ENCODE results near the gene RIPOR3.
"Not testable (repeated sequence)": the region's sequence is repeated elsewhere in the genome, so short reads cannot be mapped to it uniquely, and the experiment has no call there.

Gene RIPOR3

DNA sequence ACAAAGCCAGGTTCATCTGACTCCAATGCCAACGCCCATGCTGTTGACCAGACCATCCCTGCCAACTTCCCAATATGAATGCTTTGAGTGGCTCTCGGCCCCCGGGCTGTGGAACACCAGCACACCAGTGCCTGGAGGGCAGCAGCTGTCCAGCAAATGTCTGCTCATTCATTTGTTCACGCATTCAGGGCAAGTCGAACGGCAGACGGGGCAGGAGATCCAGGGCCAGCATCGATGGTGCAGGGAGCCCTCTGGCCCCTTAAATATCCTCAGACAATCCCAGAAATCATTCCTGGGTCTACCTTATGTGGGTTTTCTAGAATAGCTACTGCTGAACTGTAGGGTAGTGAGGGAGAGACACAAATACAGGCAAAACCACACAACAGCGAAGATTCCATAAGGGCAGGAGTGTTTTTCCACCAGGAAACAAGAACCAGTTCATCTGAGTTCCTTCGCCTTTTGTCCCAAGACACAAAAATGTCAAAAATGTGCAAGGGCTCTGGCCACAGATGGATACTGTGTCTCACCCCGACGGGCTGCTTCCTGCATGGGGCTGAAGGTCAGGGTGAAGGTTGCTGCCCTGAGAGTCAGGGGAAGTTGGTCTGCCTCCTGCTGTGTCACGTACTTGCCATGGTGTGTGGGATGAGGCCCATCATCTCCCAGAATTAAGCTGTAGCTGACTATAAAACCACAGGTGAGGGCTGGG, 15.5 kb downstream of the RIPOR3 start:
- H2AFZ ChIP-seq (ENCODE audit: low read length, unreplicated experiment), result no peak overlapping the region

DNA sequence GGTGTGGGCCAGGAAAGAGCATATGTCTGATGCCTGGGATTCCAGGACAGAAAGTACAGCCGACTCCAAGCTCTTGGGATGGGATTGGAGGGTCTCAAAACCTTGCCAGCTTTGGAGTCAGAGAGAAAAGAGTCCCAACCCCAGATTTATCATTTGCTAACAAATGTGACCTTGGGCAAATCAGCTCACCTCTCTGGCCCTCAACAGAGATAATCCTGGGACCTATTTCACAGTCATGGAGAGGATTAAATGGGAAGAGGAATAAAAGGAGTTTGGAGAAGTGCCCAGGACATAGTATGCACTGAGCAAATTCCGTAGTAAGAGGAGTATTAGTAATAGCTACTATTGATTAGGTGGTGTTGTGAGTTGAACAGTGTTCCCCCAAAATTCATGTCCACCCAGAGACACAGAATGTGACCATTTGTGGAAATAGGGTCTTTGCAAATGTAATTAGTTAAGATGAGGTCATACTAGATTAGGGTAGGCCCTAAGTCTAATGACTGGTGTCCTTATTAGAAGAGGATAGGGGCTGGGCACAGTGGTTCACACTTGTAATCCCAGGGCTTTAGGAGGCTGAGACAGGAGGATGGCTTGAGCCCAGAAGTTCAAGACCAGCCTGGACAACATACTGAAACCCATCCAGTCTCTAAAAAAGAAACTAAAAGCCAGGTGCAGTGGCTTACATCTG, 17.1 kb downstream of the RIPOR3 start:
- Histone ChIP-seq H3K27ac (ENCODE audit: low read depth, low read length) (no peak overlapping the region), H3K4me1 (ENCODE audit: control insufficient read depth, insufficient read depth, low read length, unreplicated experiment) (no peaks in the 10 kb centered on the region), H3K79me2 (ENCODE audit: control insufficient read depth, insufficient read depth, low read length, unreplicated experiment) (no peaks in the 10 kb centered on the region), H3K27me3 (ENCODE audit: insufficient read depth, low read length) (no peaks in the 10 kb centered on the region), H2AFZ (ENCODE audit: low read length, unreplicated experiment) (no peak overlapping the region), H3K4me3 (ENCODE audit: low read depth, low read length) (no peak overlapping the region), H3K36me3 (ENCODE audit: insufficient read depth, low read length) (no peaks in the 10 kb centered on the region)

More for the DNA sequence above, 15.5 kb downstream of the RIPOR3 start:
- Histone ChIP-seq H3K27me3 (ENCODE audit: insufficient read depth, low read length) (no peaks in the 10 kb centered on the region), H3K4me3 (ENCODE audit: low read depth, low read length) (no peak overlapping the region), H3K36me3 (ENCODE audit: insufficient read depth, low read length) (no peaks in the 10 kb centered on the region), H3K4me1 (ENCODE audit: control insufficient read depth, insufficient read depth, low read length, unreplicated experiment) (no peaks in the 10 kb centered on the region), H3K79me2 (ENCODE audit: control insufficient read depth, insufficient read depth, low read length, unreplicated experiment) (no peaks in the 10 kb centered on the region), H3K27ac (ENCODE audit: low read depth, low read length) (no peak overlapping the region)

DNA sequence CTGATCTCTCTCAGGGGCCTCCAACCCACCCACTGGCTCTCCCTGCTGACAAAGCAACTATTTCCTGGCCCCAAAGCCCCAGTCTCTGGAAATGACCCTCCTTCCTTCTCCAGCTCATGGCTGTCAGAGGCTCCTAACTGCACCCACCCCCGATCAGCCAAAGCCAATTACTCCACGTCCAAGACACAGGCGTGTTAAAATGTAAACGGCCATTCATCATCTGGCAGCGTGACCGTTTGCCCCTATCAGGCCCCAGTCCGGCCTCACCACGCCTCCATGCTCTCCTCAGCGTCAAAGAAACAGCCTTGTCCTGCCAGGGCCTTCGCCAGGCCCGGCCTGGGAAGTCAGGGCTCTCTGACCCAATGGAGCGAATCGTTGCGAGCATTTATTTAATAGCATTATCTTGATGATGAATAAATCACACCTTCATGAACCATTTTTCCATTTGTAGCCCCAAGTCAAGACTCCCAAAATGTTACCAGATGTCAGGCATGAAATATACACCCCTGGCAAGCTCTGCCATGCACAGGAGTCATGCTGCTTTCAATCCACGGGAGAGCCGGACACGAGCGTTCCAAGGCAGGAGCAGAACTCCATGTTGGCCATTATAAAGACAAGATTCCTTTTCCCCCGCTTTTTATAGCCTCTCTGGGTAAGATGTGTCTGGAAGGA, 17.7 kb downstream of the RIPOR3 start:
- H3K27me3 ChIP-seq (ENCODE audit: insufficient read depth, low read length), result no peaks in the 10 kb centered on the region
- H3K4me3 ChIP-seq (ENCODE audit: low read depth, low read length), result no peak overlapping the region
- H2AFZ ChIP-seq (ENCODE audit: low read length, unreplicated experiment), result no peak overlapping the region
- H3K27ac ChIP-seq (ENCODE audit: low read depth, low read length), result no peak overlapping the region
- H3K4me1 ChIP-seq (ENCODE audit: control insufficient read depth, insufficient read depth, low read length, unreplicated experiment), result no peaks in the 10 kb centered on the region
- no peaks in the 10 kb centered on the region for H3K79me2 ChIP-seq (ENCODE audit: control insufficient read depth, insufficient read depth, low read length, unreplicated experiment)
- no peaks in the 10 kb centered on the region for H3K36me3 ChIP-seq (ENCODE audit: insufficient read depth, low read length)

DNA sequence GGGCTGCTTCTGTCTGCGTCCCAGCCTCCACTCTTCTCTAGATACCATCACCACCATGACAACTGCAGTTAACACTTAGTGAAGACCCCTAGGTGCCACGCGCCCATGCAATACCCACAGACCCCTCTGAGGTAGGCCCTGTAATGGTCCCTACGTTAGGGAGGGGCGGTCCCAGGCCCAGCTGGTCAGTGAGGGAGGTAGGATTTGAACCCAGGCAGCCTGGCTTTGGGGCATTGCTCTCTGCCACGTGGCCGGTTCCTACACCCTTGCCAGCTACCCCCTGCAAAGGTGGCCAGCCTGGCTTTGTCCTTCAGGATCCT, 18.2 kb downstream of the RIPOR3 start:
- no peak overlapping the region for H3K27ac ChIP-seq (ENCODE audit: low read depth, low read length)

DNA sequence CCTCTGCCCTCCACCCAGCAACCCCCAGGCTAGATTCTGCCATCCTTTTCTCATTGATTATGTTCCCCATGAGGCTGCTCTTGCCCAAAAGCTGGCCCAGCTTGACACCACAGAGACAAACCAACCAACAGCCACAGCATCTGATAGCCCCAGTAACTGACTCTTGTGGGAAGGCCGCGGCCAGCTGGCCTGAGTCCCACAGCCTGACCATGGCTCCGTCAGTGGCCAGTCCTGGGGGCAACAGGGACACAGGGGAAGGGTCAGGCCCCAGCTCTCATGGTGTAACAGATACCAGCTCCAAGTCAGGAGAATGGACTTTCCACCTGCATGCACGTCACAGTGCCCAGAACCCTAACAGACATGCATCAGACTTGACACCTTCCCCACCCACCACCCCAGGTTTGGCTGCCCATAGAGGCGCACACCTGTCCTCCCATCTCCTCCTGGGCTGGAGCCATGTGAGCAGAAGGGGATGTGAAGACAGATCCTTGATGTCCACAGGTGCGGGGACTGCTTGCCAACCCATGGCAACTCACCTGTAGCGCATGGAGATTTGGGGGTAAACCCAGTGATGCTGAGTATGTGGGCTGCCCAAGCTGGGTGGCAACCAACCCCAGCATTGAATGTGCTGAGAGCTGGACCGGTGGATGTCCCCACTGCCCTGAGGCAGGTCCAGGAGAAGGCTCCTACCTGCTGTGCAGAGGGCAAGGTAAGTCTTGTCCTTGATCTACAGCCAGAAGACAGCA, 18.8 kb downstream of the RIPOR3 start:
- Histone ChIP-seq H3K79me2 (ENCODE audit: control insufficient read depth, insufficient read depth, low read length, unreplicated experiment) (no peaks in the 10 kb centered on the region), H3K27me3 (ENCODE audit: insufficient read depth, low read length) (no peaks in the 10 kb centered on the region), H3K4me1 (ENCODE audit: control insufficient read depth, insufficient read depth, low read length, unreplicated experiment) (no peaks in the 10 kb centered on the region), H3K36me3 (ENCODE audit: insufficient read depth, low read length) (no peaks in the 10 kb centered on the region), H3K4me3 (ENCODE audit: low read depth, low read length) (no peak overlapping the region), H3K27ac (ENCODE audit: low read depth, low read length) (no peak overlapping the region), H2AFZ (ENCODE audit: low read length, unreplicated experiment) (no peak overlapping the region)

More for the DNA sequence above, 18.2 kb downstream of the RIPOR3 start:
- H3K4me1 ChIP-seq (ENCODE audit: control insufficient read depth, insufficient read depth, low read length, unreplicated experiment), result no peaks in the 10 kb centered on the region
- H3K36me3 ChIP-seq (ENCODE audit: insufficient read depth, low read length), result no peaks in the 10 kb centered on the region
- H3K79me2 ChIP-seq (ENCODE audit: control insufficient read depth, insufficient read depth, low read length, unreplicated experiment), result no peaks in the 10 kb centered on the region
- no peak overlapping the region for H3K4me3 ChIP-seq (ENCODE audit: low read depth, low read length)
- H3K27me3 ChIP-seq (ENCODE audit: insufficient read depth, low read length), result no peaks in the 10 kb centered on the region
- H2AFZ ChIP-seq (ENCODE audit: low read length, unreplicated experiment), result no peak overlapping the region

DNA sequence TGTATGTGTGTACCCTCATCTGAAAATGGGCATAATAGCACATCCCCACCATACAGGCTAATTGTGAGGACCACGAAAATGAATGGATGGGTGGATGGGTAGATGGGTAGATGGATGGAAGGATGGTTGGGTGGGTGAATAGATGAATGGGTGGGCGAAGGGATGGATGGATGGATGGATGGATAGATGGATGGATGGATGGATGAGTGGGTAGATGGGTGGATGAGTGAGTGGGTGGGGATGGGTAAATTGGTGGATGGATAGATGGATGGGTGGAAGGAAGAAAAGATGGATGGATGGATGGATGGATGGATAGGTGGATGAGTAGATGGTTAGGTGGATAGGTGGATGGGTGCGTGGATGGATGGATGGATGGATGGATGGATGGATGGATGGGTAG, 19.7 kb downstream of the RIPOR3 start:
- no peaks in the 10 kb centered on the region for H3K27me3 ChIP-seq (ENCODE audit: insufficient read depth, low read length)
- H3K4me3 ChIP-seq (ENCODE audit: low read depth, low read length), result no peak overlapping the region
- no peaks in the 10 kb centered on the region for H3K79me2 ChIP-seq (ENCODE audit: control insufficient read depth, insufficient read depth, low read length, unreplicated experiment)
- H3K36me3 ChIP-seq (ENCODE audit: insufficient read depth, low read length), result no peaks in the 10 kb centered on the region
- H2AFZ ChIP-seq (ENCODE audit: low read length, unreplicated experiment), result no peak overlapping the region
- no peaks in the 10 kb centered on the region for H3K4me1 ChIP-seq (ENCODE audit: control insufficient read depth, insufficient read depth, low read length, unreplicated experiment)
- no peak overlapping the region for H3K27ac ChIP-seq (ENCODE audit: low read depth, low read length)

DNA sequence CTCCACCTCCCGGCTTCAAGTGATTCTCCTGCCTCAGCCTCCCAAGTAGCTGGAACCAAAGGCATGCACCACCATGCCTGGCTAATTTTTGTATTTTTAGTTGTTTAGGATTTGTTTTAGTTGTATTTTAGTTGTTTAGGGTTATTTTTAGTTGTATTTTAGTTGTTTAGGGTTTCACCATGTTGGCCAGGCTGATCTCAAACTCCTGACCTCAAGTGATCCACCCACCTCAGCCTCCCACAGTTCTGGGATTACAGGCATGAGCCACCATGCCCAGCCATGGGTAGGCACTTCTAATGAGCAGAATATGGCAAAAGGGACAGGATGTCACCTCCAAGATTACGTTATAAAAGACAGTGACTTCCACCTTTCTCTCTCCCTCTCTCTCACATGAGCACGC, 20.3 kb downstream of the RIPOR3 start:
- H3K4me3 ChIP-seq (ENCODE audit: low read depth, low read length); H3K4me1 ChIP-seq (ENCODE audit: control insufficient read depth, insufficient read depth, low read length, unreplicated experiment); H3K27ac ChIP-seq (ENCODE audit: low read depth, low read length); H3K27me3 ChIP-seq (ENCODE audit: insufficient read depth, low read length); H2AFZ ChIP-seq (ENCODE audit: low read length, unreplicated experiment); H3K36me3 ChIP-seq (ENCODE audit: insufficient read depth, low read length); H3K79me2 ChIP-seq (ENCODE audit: control insufficient read depth, insufficient read depth, low read length, unreplicated experiment): not testable (repeated sequence)

DNA sequence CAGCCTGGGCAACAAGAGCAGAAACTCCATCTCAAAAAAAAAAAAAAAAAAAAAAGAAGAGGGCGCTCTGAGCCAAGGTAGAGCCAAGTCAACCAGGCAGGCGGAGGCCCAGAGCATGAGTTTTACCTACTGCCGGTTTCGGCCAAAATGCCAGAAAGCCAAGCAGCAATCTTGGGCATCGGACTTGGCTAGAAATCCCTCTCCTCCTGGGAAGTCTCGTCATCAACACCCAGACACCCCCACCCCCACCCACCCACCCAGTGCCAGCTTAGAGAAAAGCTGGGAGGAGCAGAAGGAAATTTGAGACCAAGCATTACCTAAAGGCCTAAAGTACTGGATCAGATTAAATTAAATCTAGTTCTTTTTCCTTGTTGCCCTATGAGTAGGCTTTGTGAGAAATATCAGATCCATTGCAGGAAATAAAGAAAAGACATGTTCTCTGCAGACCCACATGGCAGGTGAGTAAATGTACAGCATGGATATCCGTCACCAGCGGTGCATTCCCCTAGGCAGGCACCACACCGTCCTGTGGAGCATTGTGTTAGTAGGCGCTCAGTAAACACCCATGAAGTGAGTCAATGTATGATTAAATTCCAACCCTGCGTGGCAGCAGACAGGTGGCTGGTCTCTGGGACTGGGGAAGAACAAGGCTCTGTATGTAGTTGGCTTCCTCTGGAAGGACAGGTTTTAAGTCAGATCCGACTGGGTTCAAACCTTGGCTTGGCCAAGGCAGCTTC, 21.0 kb downstream of the RIPOR3 start:
- H3K4me1 ChIP-seq (ENCODE audit: control insufficient read depth, insufficient read depth, low read length, unreplicated experiment), result no peaks in the 10 kb centered on the region
- H3K27ac ChIP-seq (ENCODE audit: low read depth, low read length), result no peak overlapping the region
- H2AFZ ChIP-seq (ENCODE audit: low read length, unreplicated experiment), result no peak overlapping the region
- H3K36me3 ChIP-seq (ENCODE audit: insufficient read depth, low read length), result no peaks in the 10 kb centered on the region
- no peaks in the 10 kb centered on the region for H3K27me3 ChIP-seq (ENCODE audit: insufficient read depth, low read length)
- H3K79me2 ChIP-seq (ENCODE audit: control insufficient read depth, insufficient read depth, low read length, unreplicated experiment), result no peaks in the 10 kb centered on the region
- H3K4me3 ChIP-seq (ENCODE audit: low read depth, low read length), result no peak overlapping the region

DNA sequence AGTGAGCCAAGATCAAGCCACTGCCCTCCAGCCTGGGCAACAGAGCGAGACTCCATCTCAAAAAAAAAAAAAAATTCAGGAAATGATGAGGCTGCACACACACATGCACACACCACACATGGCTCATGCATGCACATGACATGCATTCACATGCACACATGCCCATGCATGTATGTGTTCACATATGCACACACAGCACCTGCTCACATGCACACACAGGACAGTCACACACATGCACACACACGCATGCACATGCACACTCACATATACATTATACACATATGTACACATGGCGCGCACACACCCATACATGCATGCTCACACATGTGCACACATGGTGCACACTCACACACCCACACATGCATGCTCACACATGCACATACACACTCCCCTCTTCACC, 22.5 kb downstream of the RIPOR3 start:
- no peak overlapping the region for H3K27ac ChIP-seq (ENCODE audit: low read depth, low read length)
- no peaks in the 10 kb centered on the region for H3K79me2 ChIP-seq (ENCODE audit: control insufficient read depth, insufficient read depth, low read length, unreplicated experiment)
- H3K4me1 ChIP-seq (ENCODE audit: control insufficient read depth, insufficient read depth, low read length, unreplicated experiment), result no peaks in the 10 kb centered on the region
- H3K4me3 ChIP-seq (ENCODE audit: low read depth, low read length), result no peak overlapping the region
- no peaks in the 10 kb centered on the region for H3K27me3 ChIP-seq (ENCODE audit: insufficient read depth, low read length)
- H3K36me3 ChIP-seq (ENCODE audit: insufficient read depth, low read length), result no peaks in the 10 kb centered on the region
- no peak overlapping the region for H2AFZ ChIP-seq (ENCODE audit: low read length, unreplicated experiment)

DNA sequence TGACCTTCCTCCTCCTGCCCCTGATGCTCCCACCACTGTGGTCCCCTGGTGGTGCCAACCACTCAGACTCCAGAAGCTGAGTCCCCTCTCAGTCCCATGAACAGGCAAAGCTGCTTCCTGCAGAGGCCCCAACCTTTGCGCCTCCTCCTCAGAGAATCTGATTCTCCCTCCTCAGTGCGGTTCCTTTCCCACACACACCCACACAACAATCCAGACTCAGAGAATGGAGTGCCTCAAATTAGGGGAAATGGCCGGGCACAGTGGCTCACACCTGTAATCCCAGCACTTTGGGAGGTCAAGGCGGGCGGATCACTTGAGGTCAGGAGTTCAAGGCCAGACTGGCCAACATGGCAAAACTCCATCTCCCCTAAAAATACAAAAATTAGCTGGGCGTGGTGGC, 23.0 kb downstream of the RIPOR3 start:
- Histone ChIP-seq H2AFZ (ENCODE audit: low read length, unreplicated experiment) (no peak overlapping the region), H3K27ac (ENCODE audit: low read depth, low read length) (no peak overlapping the region), H3K36me3 (ENCODE audit: insufficient read depth, low read length) (no peaks in the 10 kb centered on the region), H3K79me2 (ENCODE audit: control insufficient read depth, insufficient read depth, low read length, unreplicated experiment) (no peaks in the 10 kb centered on the region), H3K4me1 (ENCODE audit: control insufficient read depth, insufficient read depth, low read length, unreplicated experiment) (no peaks in the 10 kb centered on the region), H3K4me3 (ENCODE audit: low read depth, low read length) (no peak overlapping the region), H3K27me3 (ENCODE audit: insufficient read depth, low read length) (no peaks in the 10 kb centered on the region)

Measured in ACC112 (cell line).